Lower leg skin (tissue), 4 donors: ENCODE results near the gene SH3BGRL3. TPM values are rescaled to one million over a fixed set of nuclear protein-coding genes. Genes with fewer than 3 reads are reported as not detected.

Experiments used
- DNase-seq, 2 donors: peaks; one replicate each; pipeline ENCODE4 v3.0.0-alpha.2; 2019; ENCODE audit warnings: low spot score in 2 of 2
- H3K4me3 ChIP-seq: fragments of 200-600 bp; sonication (generic); 2 replicates; pipeline ENCODE4 v1.5.1; 2017; ENCODE audit warnings: mild to moderate bottlenecking, low read depth; ENCODE audit not compliant: poor library complexity, severe bottlenecking
- POLR2A ChIP-seq, 2 donors: fragments of 450-650 bp; IDR thresholded peaks; one replicate each; pipeline ENCODE4 v1.6.1; 2016 to 2017; ENCODE audit warnings: antibody characterized with exemption in 2 of 2, mild to moderate bottlenecking in 1 of 2, moderate library complexity in 1 of 2
- WGBS, 2 donors: methylation state at CpG; one replicate each; pipeline ENCODE4 v1.1.5; 2018; 5-methylcytosine and 5-hydroxymethylcytosine counted together
- intact Hi-C: fragments of 100-400 bp; cut with DNase I; formaldehyde crosslinking; loops from one replicate; pipeline ENCODE4 v1.15.0; 2023; ENCODE audit warnings: low total_unique reads
- total RNA-seq, 4 donors: library from RNA; depleted of rRNA; stranded (reverse); fragments of >200 nt; gene quantifications; one replicate each; pipeline ENCODE4 v1.1.0, GENCODE V29; 2016
- TF ChIP-seq, protein P1 (sequence below), 3 donors: fragments of 450-650 bp; IDR thresholded peaks; one replicate each; pipeline ENCODE4 v1.5.1; 2016; ENCODE audit warnings: antibody characterized with exemption in 3 of 3, mild to moderate bottlenecking in 3 of 3, moderate library complexity in 2 of 3

SH3BGRL3 gene
- total RNA-seq, 4 donors from 2014 or later = 74.8 to 97.1 (median 78.3) TPM

DNA sequence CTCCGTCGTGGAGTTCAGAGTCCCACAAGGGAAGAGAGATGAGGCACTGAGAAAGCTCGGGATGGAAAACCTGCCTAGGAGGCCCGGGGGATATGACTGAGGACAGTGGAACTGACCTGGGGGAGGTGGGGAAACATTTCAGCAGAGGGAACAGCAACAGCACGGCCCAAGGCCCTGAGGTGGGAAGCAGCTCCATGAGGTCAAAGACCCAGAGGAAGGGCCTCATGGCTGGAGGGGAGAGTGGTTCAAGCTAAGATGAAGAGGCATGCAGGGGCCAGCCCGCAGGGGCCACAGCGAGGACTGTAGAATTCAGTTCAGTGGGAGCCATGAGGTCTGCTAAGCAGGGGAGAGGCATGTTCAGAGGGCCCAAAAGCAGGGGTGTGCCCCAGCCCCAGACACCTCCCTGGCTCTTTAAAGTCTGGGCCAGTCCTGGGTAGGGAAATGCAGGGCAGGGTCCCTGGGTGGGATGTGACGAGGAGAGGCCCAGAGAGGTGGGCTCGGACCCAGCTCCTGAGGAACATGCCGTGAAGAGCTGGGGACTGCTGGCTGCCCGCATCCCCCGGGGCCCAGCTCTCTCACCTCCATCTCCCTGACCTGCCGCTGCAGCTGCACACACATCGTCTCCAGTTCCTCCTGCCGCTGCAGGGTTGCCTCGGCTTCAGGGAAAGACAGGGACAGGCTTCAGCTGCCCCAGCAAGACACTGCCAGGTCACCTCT, 16.6 kb downstream of the SH3BGRL3 start:
- intact Hi-C loops = no loop called here
- no peak for TF ChIP-seq POLR2A (IDR thresholded peaks at IDR 0.05)
- TF ChIP-seq, protein P1, sequence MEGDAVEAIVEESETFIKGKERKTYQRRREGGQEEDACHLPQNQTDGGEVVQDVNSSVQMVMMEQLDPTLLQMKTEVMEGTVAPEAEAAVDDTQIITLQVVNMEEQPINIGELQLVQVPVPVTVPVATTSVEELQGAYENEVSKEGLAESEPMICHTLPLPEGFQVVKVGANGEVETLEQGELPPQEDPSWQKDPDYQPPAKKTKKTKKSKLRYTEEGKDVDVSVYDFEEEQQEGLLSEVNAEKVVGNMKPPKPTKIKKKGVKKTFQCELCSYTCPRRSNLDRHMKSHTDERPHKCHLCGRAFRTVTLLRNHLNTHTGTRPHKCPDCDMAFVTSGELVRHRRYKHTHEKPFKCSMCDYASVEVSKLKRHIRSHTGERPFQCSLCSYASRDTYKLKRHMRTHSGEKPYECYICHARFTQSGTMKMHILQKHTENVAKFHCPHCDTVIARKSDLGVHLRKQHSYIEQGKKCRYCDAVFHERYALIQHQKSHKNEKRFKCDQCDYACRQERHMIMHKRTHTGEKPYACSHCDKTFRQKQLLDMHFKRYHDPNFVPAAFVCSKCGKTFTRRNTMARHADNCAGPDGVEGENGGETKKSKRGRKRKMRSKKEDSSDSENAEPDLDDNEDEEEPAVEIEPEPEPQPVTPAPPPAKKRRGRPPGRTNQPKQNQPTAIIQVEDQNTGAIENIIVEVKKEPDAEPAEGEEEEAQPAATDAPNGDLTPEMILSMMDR (IDR thresholded peaks at IDR 0.05) = no peak
- H3K4me3 ChIP-seq = no peak overlapping the region
- DNase-seq = no peak
- 88 to 90% methylated on average over 16 of the region's 16 CpGs for WGBS, 2 donors

DNA sequence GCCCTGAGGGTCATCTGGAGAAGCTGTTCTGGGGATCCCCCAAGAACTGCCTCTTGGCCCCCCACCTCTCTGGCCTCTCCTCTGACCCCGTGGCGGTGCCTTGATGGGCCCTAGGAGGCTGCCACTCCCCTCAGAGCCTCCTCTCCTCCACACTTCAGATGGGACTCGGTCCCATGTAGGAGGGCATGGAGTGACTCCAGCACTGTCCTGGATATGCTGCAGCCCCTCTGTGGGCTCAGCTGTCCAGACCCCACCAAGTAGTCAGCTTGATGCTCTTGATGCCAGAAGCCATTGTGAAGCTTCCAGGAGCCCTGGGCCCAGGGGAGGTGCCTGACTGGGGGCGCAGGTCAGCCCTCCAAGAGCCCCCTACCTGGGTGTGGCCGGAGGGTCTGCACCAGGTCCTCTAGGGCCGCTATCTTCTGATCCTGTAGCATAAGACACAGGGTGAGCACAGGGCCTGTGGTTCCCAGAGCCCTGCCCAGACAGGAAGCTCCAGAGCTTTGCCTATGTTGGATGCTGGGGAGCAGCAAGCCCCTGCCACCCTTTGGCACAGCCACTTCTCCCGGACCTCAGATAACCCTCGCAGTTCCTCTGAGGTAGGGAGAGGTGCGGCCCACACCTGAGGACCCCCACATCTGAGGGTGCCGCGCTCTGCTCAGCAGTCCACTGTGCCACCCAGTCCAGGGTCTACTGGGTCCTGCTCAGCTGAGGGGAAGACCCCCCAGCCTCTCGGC, 17.3 kb downstream of the SH3BGRL3 start:
- 93 to 96% methylated on average over 4 to 7 of the region's 12 CpGs for WGBS, 2 donors
- intact Hi-C loops = no loop called here
- TF ChIP-seq POLR2A (IDR thresholded peaks at IDR 0.05) = no peak
- TF ChIP-seq, protein P1 (IDR thresholded peaks at IDR 0.05) = no peak
- DNase-seq = no peak
- no peak overlapping the region for H3K4me3 ChIP-seq

DNA sequence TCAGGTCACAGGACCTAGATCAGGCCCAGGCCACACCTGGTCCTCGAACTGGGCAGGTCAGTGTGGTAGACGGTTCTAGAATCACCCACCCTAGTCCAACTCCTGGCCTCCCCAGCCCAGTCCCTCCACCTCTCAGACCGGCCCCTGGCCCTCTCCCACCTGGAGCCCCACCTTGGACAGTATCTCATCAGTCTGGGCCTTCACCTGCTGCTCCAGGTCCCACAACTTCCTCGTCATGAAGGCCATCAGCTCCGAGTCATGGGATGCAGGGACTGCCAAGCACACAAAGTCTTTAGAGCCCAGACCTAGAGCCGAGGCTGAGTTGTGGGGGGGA, 17.9 kb downstream of the SH3BGRL3 start:
- DNase-seq = no peak
- 81 to 92% methylated on average over 6 of the region's 6 CpGs for WGBS, 2 donors
- intact Hi-C loops = no loop called here
- H3K4me3 ChIP-seq = no peak overlapping the region
- TF ChIP-seq, protein P1 (IDR thresholded peaks at IDR 0.05) = no peak
- no peak for TF ChIP-seq POLR2A (IDR thresholded peaks at IDR 0.05)

DNA sequence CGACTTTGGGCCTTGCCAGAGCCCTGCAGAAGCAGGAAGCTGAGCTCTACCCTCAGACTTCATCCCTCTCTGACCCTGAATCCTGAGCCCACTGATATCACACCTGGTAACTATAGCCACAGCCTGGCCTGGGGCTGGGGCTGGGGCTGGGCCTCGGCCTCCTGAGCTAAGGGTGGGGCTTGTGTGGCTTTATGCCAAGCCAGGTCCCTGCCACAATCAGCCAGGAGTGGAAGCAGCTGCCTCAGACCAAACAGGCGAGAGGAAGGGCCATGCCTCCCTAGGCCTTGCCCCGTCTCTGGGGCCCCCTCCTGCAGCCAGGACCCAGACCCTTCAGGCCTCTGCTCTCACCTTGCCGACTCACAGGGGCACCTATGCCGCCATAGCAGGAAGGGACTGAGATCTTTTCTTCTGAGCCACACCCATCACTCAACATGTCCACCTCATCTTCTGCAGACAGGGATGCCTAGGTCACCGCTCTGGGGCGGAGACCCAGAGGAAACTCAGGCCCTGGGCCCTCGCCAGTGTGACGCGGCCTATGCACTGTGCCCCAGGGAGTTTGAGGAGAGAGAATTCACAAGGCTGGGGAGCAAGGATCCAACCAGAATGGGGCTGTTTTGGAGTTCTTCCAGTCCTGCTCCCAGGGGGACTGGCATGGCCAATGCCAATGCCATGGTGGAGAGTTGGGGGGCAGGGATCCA, 20.8 kb downstream of the SH3BGRL3 start:
- intact Hi-C loops = no loop called here
- no peak overlapping the region for H3K4me3 ChIP-seq
- TF ChIP-seq, protein P1 (IDR thresholded peaks at IDR 0.05) = no peak
- no peak for TF ChIP-seq POLR2A (IDR thresholded peaks at IDR 0.05)
- DNase-seq = no peak
- WGBS, 2 donors = 84% methylated on average over 10 to 11 of the region's 11 CpGs

DNA sequence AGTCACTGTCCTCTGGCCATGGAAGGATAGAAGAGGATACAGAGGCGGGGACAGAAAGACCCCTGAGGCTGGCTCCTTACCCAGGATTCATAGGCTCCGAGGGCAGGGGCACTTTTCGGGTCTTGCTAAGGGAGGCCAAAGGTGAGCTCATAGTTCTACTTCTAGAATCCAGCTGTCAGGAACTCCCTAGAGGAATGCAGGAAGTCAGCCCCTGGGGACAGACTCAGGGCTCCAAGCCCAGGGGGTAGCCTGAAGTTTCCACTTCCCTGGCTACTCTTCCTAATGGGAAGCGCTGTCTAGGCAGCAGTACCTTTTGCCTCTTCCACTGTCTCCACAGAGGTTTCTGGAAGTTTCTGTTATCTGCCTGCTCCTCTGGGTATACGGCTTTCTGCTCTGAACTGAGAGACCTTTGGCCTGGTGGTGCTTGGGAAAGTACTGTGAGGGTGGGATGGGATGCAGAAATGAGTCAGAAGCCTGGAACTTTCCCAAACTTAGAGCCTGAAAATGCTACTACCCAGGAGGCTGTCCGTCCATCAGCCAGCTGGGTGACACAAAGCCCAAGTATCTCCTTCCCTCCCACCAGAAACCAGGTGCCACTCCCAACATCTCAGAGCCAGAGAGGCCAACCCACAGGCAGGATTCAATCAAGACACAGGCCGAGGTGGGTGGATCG, 23.0 kb downstream of the SH3BGRL3 start:
- TF ChIP-seq, protein P1 (IDR thresholded peaks at IDR 0.05) = no peak
- TF ChIP-seq POLR2A (IDR thresholded peaks at IDR 0.05) = no peak
- no peak overlapping the region for H3K4me3 ChIP-seq
- intact Hi-C loops = no loop called here
- peak in 1 of 2 donors; percentile 84 for DNase-seq
- 63 to 71% methylated on average over 8 of the region's 8 CpGs for WGBS, 2 donors
